ENCODE data around the gene NEK1.
"Not testable (repeated sequence)": the region's sequence is repeated elsewhere in the genome, so short reads cannot be mapped to it uniquely, and the experiment has no call there.

Gene NEK1

GRCh38 chr4:169439244-169439643, 173.1 kb downstream of the NEK1 start:
- TF ChIP-seq, protein P1, sequence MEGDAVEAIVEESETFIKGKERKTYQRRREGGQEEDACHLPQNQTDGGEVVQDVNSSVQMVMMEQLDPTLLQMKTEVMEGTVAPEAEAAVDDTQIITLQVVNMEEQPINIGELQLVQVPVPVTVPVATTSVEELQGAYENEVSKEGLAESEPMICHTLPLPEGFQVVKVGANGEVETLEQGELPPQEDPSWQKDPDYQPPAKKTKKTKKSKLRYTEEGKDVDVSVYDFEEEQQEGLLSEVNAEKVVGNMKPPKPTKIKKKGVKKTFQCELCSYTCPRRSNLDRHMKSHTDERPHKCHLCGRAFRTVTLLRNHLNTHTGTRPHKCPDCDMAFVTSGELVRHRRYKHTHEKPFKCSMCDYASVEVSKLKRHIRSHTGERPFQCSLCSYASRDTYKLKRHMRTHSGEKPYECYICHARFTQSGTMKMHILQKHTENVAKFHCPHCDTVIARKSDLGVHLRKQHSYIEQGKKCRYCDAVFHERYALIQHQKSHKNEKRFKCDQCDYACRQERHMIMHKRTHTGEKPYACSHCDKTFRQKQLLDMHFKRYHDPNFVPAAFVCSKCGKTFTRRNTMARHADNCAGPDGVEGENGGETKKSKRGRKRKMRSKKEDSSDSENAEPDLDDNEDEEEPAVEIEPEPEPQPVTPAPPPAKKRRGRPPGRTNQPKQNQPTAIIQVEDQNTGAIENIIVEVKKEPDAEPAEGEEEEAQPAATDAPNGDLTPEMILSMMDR (conservative IDR thresholded peaks at IDR 0.05; ENCODE audit: low read depth, low read length), result no peak
- DNase-seq (ENCODE audit: low read depth), result no peak
- no peak overlapping the region for H3K4me3 ChIP-seq (ENCODE audit: low read length)

- TF ChIP-seq, protein P1 (conservative IDR thresholded peaks at IDR 0.05; ENCODE audit: low read depth, low read length), result no peak
- DNase-seq (ENCODE audit: low read depth), result no peak
- no peak overlapping the region for H3K4me3 ChIP-seq (ENCODE audit: low read length)
These were observed 174.3 kb downstream of the NEK1 start for GRCh38 chr4:169438057-169438480.

DNA sequence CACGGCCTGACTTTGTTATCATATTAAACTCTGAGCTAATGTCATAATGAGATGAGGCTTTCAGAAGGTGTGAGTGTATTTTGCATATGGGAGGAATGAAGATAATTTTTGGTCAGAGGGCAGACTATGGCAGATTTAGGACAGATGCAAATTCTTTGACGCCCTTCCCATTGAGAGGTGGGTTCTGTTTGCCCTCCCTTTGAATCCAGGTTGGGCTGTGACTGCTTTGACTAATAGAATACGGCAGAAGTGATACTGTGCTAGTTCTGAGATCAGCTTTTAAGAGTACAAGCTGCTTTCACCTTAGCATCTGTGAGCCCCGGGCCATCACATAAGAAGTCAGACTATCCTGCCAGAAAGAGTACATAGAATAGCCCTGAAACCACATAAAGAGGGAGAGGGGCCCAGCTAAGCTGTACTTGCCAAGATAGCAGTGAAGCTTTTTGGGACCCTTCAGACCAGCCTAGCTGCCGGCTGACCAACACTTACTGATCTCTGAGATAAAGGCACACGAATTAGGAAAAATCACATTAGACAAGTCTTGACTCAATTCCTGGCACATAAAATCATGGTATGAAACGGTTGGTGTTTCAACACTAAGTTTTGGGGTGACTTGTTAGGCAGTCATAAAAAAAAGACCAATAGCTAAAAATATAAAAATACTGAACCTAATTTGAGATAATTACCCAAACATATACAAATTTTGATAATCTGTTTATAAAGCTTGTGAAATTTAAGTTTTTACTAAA, 174.9 kb downstream of the NEK1 start:
- no peak overlapping the region for H3K4me3 ChIP-seq (ENCODE audit: low read length)
- TF ChIP-seq, protein P1 (conservative IDR thresholded peaks at IDR 0.05; ENCODE audit: low read depth, low read length), result no peak
- no peak for DNase-seq (ENCODE audit: low read depth)

DNA sequence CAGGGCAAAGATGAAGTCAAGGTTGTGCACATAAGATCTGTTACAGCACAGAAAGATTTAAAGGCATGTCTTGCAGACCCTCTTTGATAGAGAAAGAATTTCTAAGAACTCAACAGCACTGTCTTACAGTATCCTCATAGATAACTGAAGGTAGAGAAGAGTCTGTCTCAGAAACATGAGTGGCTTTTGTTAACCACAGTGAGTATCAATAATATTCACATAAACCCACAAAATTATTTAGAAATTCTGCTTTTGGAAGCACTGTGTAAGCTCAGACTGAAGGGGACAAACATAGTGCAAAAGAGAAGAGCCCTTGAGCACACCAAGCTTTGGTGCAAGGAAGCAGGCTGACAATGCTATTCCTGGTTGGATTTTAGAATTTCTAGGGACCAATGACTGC, 175.6 kb downstream of the NEK1 start:
- TF ChIP-seq, protein P1 (conservative IDR thresholded peaks at IDR 0.05; ENCODE audit: low read depth, low read length), result no peak
- DNase-seq (ENCODE audit: low read depth), result no peak
- no peak overlapping the region for H3K4me3 ChIP-seq (ENCODE audit: low read length)

GRCh38 chr4:169428376-169428775, 184.0 kb downstream of the NEK1 start:
- H3K4me3 ChIP-seq (ENCODE audit: low read length), result no peak overlapping the region
- no peak for DNase-seq (ENCODE audit: low read depth)
- TF ChIP-seq, protein P1 (conservative IDR thresholded peaks at IDR 0.05; ENCODE audit: low read depth, low read length), result no peak

GRCh38 chr4:169427727-169428126, 184.7 kb downstream of the NEK1 start:
- H3K4me3 ChIP-seq (ENCODE audit: low read length); DNase-seq (ENCODE audit: low read depth): not testable (repeated sequence)

DNA sequence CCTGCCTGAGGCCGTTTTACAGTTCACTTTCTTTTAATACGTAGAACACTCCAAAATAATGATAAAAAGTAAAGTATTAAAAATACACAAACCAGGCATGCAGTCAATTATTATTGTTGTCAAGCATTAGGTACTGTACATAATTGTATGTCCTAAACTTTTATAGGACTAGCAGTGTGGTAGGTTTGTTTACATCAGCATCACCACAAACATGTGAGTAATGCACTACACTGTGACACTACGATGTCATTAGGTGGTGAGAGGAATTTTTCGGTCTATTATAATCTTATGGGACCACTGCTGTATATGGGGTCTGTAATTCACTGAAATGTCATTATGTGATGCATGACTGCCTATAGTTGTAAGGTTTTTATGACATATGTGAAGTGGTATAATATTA, 192.1 kb downstream of the NEK1 start:
- no peak overlapping the region for H3K4me3 ChIP-seq (ENCODE audit: low read length)
- TF ChIP-seq, protein P1 (conservative IDR thresholded peaks at IDR 0.05; ENCODE audit: low read depth, low read length), result no peak
- DNase-seq (ENCODE audit: low read depth), result no peak

Data from retinal pigment epithelial cell (primary cell).